H1 (cell line): ENCODE results near the gene DENND11. TPM values are rescaled to one million over a fixed set of nuclear protein-coding genes. Genes with fewer than 3 reads are reported as not detected.
A peak's percentile ranks its signal among the peaks of the same experiment; 100 is the strongest.

Source experiments
- ASH2L ChIP-seq: fragments of 200-600, 300-600 bp; sonication (generic); IDR thresholded peaks from one replicate; pipeline ENCODE4 v1.7.1; 2017; ENCODE audit warnings: low read length
- CREB1 ChIP-seq: IDR thresholded peaks from 2 replicates; pipeline ENCODE4 v1.6.1; 2012; ENCODE audit warnings: inconsistent platforms
- polyA plus RNA-seq, 7 experiments: library from polyadenylated mRNA; depleted of rRNA in 3 of 7; stranded (reverse) in 5 of 7; unstranded in 2 of 7; fragments of >200 nt in 5 of 7; fragments of 200-250 nt in 2 of 7; gene quantifications; 1 replicate in 5 of 7; 2 replicates in 1 of 7; 4 replicates in 1 of 7; pipeline versions ENCODE4 v1.2.1 to v1.2.3, GENCODE V29; 2011 to 2013; ENCODE audit warnings: missing spikeins in 2 of 7, mixed read lengths in 2 of 7
- total RNA-seq: library from RNA; stranded (reverse); fragmentation: NEBNext Ultra II Directional; extraction: Animal tissue kit (Norgen Biotek cat#: 25700); gene quantifications from 2 replicates; pipeline ENCODE4 v1.2.1, GENCODE V29; 2021
- TF ChIP-seq, protein P1 (sequence below): IDR thresholded peaks from 2 replicates; pipeline ENCODE4 v1.6.1; 2012; ENCODE audit warnings: inconsistent platforms

The DENND11 gene
- total and polyA plus RNA-seq, 2 of the 8 experiments (the other 6 are each of a cell fraction or from before 2014, with no cell fraction given) = 8.0 to 26.8 TPM

DNA sequence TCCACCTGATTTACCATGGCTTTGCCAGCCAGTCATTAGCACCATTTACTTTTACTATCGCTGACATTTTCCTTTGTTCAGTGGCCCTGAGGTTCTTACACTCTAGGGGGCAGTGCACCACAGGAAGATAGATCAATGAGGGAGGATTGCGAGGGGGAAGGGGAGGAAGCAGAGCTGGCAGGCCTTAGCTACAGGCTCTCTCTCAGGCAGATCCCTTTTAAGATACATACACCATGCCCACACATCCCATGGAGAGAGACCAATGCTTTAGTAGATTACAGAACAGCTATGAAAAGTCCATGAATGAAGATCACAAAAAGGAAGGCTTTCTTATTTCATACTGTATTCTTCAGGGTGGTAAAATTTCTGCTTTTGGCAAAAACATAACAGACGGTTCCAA lies 47.4 kb downstream of the DENND11 start (continued):
- TF ChIP-seq, protein P1, sequence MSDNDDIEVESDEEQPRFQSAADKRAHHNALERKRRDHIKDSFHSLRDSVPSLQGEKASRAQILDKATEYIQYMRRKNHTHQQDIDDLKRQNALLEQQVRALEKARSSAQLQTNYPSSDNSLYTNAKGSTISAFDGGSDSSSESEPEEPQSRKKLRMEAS = peak; percentile 23; the same call in 1 of the 2 replicates
- 0 out of 2 replicates have a peak, but pooled peaks have one; percentile 34 for TF ChIP-seq CREB1
- TF ChIP-seq ASH2L = no peak
